Amniotic epithelial cell (primary cell): ENCODE measurements around the gene CT45A10.
"Not testable (repeated sequence)": the region's sequence is repeated elsewhere in the genome, so short reads cannot be mapped to it uniquely, and the experiment has no call there.

Source experiments
- DNase-seq: peaks from one replicate; pipeline ENCODE4 v3.0.0-alpha.2; 2010; ENCODE audit warnings: low read depth

CT45A10 gene, protein sequence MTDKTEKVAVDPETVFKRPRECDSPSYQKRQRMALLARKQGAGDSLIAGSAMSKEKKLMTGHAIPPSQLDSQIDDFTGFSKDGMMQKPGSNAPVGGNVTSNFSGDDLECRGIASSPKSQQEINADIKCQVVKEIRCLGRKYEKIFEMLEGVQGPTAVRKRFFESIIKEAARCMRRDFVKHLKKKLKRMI

GRCh38 chrX:135893294-135893817 is at the start of gene CT45A10, which contains the start of gene SAGE1:
Gene CT45A10 (minus strand): TSS chrX:135893444. CDS start chrX:135885344, 8,100 bp downstream.
Gene SAGE1 (plus strand): TSS chrX:135893716. CDS start chrX:135896243, 2,527 bp downstream.
- no peak for DNase-seq

- DNase-seq: peak; percentile 15
Observed at GRCh38 chrX:135931644-135932487, 38.6 kb upstream of the CT45A10 start.

DNA sequence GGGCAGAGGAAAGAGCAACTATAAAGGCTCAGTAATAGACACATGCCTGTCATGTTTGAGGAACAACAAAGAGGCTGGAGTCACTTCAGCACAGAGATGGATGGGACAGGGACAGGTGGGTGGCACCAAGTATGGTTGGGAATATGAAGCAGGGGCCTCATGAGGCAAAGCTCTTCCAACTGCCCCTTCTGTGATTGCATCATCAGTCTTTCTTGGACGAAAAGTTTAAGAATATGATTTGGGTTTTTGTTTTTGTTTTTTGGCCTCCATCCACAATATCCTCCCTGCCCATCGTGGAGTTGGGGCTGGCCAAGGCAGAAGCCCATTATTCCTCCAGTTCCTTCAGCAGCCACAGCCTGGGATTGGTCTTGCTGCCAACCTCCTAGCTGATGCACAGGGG is 34.7 kb upstream of the CT45A10 start:
- DNase-seq: no peak

GRCh38 chrX:135923353-135923752 is 30.1 kb upstream of the CT45A10 start:
- DNase-seq: no peak

GRCh38 chrX:135920516-135920915 is 27.3 kb upstream of the CT45A10 start:
- DNase-seq: not testable (repeated sequence)

GRCh38 chrX:135914404-135914803 is 21.2 kb upstream of the CT45A10 start:
- DNase-seq: no peak

DNA sequence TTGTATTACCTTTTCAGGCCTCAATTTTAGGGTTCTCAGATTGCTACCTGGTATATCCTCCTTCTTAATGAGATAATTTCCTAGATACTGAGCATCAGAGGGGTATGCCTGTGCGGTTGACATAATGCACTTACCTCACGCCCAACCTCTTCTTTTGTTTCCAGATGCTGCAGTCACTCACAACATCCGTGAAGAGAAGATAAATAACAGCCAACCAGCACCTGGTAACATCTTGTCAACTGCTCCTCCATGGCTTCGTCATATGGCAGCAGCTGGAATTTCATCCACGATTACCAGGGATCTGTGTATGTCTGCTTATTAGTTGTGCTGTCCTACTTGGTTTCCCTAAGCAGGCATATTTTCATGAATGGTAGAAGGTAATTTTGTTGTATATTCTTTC is 17.0 kb upstream of the CT45A10 start:
- no peak for DNase-seq

GRCh38 chrX:135892781-135893180 is 463 bp downstream of the CT45A10 start:
- DNase-seq: no peak

- no peak for DNase-seq
Observed at GRCh38 chrX:135890087-135890585, 3.1 kb downstream of the CT45A10 start.

- not testable (repeated sequence) for DNase-seq
Observed at GRCh38 chrX:135888976-135889375, 4.3 kb downstream of the CT45A10 start.

GRCh38 chrX:135888230-135888629 is 5.0 kb downstream of the CT45A10 start:
- DNase-seq: not testable (repeated sequence)

DNA sequence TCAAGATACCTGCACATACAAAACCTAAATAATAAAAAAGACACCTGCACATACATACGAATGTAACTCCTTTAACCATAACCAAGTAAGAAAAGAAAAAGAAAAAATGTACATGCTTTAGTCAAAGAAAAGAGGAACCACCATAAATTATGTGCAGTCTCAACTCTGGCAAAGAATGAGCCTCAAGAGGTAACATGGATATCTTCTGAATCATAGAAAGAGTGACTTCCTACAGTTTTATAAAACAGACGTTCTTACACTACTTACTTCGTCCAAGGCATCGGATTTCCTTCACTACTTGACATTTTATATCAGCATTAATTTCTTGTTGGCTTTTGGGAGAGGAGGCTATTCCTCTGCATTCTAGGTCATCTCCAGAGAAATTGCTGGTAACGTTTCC is 10.5 kb downstream of the CT45A10 start:
- not testable (repeated sequence) for DNase-seq

DNA sequence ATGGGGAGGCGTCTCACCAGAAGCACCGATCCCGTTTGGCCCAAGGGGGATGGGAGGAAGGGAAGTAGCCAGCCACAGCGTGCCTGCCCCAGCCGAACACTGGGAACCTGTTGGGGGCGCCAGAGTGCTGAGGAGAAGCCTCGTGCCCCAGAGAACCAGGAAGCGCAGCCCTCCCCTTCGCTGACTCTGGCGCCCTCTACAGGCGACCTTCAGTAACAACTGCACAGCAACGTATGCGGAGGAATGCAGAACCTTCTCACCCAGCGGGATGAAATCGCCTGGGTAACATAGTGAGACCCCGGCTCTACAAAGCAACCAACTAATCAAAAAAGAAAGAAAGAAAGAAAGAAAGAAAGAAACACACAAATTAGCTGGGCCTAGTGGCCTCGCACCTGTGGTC is 21.5 kb downstream of the CT45A10 start, which contains the start of gene CT45A9:
CT45A9 (minus strand) TSS at position 101 of the 400 bp plus-strand sequence. CDS start 3,751 bp downstream, outside the sequence.
- not testable (repeated sequence) for DNase-seq

DNA sequence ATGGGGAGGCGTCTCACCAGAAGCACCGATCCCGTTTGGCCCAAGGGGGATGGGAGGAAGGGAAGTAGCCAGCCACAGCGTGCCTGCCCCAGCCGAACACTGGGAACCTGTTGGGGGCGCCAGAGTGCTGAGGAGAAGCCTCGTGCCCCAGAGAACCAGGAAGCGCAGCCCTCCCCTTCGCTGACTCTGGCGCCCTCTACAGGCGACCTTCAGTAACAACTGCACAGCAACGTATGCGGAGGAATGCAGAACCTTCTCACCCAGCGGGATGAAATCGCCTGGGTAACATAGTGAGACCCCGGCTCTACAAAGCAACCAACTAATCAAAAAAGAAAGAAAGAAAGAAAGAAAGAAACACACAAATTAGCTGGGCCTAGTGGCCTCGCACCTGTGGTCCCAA is 38.8 kb downstream of the CT45A10 start, which contains the start of gene CT45A8:
CT45A8 (minus strand) TSS at position 101 of the 400 bp plus-strand sequence. CDS start 3,755 bp downstream, outside the sequence.
- not testable (repeated sequence) for DNase-seq

DNA sequence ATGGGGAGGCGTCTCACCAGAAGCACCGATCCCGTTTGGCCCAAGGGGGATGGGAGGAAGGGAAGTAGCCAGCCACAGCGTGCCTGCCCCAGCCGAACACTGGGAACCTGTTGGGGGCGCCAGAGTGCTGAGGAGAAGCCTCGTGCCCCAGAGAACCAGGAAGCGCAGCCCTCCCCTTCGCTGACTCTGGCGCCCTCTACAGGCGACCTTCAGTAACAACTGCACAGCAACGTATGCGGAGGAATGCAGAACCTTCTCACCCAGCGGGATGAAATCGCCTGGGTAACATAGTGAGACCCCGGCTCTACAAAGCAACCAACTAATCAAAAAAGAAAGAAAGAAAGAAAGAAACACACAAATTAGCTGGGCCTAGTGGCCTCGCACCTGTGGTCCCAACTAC is 56.1 kb downstream of the CT45A10 start, which contains the start of gene CT45A7:
CT45A7 (minus strand) TSS at position 101 of the 400 bp plus-strand sequence. CDS start 3,747 bp downstream, outside the sequence.
- not testable (repeated sequence) for DNase-seq
